Mesothelial cell of epicardium (in vitro differentiated cells): ENCODE measurements around the gene PDXP. TPM values are rescaled to one million over a fixed set of nuclear protein-coding genes. Genes with fewer than 3 reads are reported as not detected.
A peak's percentile ranks its signal among the peaks of the same experiment; 100 is the strongest.
"Not testable (repeated sequence)": the region's sequence is repeated elsewhere in the genome, so short reads cannot be mapped to it uniquely, and the experiment has no call there.

ENCODE experiments used
- DNase-seq, 2 experiments: peaks; one replicate each; pipeline ENCODE4 v3.0.0; 2021; ENCODE audit warnings: low spot score in 2 of 2; ENCODE audit not compliant: unreplicated experiment in 2 of 2
- H3K27ac Mint-ChIP-seq: 2 replicates; pipeline ENCODE4 v1.8.0; 2021; ENCODE audit warnings: mixed read lengths
- H3K27me3 Mint-ChIP-seq: 2 replicates; pipeline ENCODE4 v1.8.0; 2021; ENCODE audit warnings: low read depth, mixed read lengths
- H3K36me3 Mint-ChIP-seq: 2 replicates; pipeline ENCODE4 v1.8.0; 2021; ENCODE audit warnings: mixed read lengths
- H3K4me1 Mint-ChIP-seq: 2 replicates; pipeline ENCODE4 v1.8.0; 2021; ENCODE audit warnings: mixed read lengths
- H3K4me3 Mint-ChIP-seq: 2 replicates; pipeline ENCODE4 v1.8.0; 2021; ENCODE audit warnings: mild to moderate bottlenecking, moderate library complexity, mixed read lengths
- H3K9me3 Mint-ChIP-seq: 2 replicates; pipeline ENCODE4 v1.8.0; 2021; ENCODE audit warnings: mixed read lengths
- total RNA-seq: library from RNA; stranded (reverse); gene quantifications from 3 replicates; pipeline ENCODE4 v1.2.1, GENCODE V29; 2021
- TF ChIP-seq, protein P1 (sequence below): fragments of 200-600 bp; sonication (generic); IDR thresholded peaks from one replicate; pipeline ENCODE4 v1.5.0; 2021; ENCODE audit warnings: antibody characterized with exemption; ENCODE audit not compliant: unreplicated experiment

Gene PDXP
- total RNA-seq, 1 donor from 2014 or later: 15.6 TPM

DNA sequence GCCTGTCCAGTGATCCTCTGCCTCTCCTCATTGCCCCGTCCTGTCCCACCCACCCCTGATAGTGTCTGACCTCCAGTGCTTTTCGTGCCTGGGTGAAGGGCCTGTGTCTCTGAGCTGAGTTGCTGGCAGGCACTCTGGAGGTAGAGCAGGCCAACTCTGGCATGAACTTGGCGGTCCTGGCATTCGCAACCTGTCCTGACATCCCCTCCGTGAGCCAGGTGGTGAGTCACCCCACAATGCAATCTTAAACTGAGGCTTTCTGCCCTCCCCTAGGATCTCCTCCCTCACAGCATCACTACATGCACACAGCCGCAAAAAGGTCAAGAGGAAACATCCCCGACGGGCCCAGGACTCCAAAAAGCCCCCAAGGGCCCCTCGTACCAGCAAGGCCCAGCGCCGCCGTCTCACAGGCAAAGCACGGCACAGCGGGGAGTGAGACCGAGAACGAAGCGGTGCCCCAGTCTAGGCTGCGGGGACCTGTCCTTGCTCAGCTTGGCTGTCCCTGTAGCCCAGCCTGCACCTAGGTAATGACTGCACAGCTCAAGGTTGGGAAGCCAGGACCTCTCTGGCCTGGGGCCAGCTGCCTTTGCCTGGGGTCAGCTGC is 32.5 kb downstream of the PDXP start:
- H3K27ac Mint-ChIP-seq: no peak overlapping the region
- peaks cover 24% of the 10 kb centered on the region for H3K36me3 Mint-ChIP-seq
- H3K4me3 Mint-ChIP-seq: no peak overlapping the region

DNA sequence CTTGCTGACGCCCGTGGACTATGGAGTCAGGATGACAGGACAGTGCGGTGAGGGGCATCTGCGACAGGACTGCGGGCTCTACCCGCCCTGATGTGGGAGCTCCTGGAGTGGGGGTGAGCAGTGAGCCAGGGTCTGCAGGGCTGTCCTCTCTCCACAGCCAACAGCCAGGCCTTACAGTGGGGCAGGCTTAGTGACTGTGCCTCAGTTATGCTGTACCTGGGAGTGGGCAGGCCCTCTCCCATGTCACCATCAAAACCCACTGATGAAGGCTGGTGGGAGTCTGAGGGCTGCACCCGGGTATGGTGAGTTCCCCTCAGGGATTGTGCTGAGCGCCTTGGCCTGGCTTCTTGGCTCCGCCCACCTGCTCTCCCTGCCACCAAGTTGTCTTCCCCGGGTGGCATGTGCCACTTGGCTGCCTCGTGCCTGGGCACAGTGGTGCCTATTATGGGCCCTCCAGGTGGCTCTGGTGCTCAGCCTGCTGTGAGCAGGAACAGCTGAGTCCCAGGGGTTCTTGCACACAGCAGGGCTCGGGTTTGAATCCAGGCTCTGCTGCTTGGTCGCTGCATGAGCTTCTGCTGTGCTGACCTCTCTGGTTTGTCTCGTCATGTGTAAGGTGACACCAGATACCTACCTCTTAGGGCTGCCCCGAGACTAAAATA is 34.2 kb downstream of the PDXP start:
- Mint-ChIP-seq H3K27ac (no peak overlapping the region), H3K4me1 (peaks cover 14% of the 10 kb centered on the region), H3K27me3 (no peaks in the 10 kb centered on the region), H3K4me3 (no peak overlapping the region), H3K9me3 (no peaks in the 10 kb centered on the region), H3K36me3 (peaks cover 24% of the 10 kb centered on the region)
- no peak for DNase-seq
- TF ChIP-seq, protein P1, sequence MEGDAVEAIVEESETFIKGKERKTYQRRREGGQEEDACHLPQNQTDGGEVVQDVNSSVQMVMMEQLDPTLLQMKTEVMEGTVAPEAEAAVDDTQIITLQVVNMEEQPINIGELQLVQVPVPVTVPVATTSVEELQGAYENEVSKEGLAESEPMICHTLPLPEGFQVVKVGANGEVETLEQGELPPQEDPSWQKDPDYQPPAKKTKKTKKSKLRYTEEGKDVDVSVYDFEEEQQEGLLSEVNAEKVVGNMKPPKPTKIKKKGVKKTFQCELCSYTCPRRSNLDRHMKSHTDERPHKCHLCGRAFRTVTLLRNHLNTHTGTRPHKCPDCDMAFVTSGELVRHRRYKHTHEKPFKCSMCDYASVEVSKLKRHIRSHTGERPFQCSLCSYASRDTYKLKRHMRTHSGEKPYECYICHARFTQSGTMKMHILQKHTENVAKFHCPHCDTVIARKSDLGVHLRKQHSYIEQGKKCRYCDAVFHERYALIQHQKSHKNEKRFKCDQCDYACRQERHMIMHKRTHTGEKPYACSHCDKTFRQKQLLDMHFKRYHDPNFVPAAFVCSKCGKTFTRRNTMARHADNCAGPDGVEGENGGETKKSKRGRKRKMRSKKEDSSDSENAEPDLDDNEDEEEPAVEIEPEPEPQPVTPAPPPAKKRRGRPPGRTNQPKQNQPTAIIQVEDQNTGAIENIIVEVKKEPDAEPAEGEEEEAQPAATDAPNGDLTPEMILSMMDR: no peak

More for the DNA sequence above, 32.5 kb downstream of the PDXP start:
- TF ChIP-seq, protein P1: no peak
- DNase-seq: no peak
- H3K4me1 Mint-ChIP-seq: peaks cover 15% of the 10 kb centered on the region
- H3K9me3 Mint-ChIP-seq: no peaks in the 10 kb centered on the region
- H3K27me3 Mint-ChIP-seq: no peaks in the 10 kb centered on the region

DNA sequence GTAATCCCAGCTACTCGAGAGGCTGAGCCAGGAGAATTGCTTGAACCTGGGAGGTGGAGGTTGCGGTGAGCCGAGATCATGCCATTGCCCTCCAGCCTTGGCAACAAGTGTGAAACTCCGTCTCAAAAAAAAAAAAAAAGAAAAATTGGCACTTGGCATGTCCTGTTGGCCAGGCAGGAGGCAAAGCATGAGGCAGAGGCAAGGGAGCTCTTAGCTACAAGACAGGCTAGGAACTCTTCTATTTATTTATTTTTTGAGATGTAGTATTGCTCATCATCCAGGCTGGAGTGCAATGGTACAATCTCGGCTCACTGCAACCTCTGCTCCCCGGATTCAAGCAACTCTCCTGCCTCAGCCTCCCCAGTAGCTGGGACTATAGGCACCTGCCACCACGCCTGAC is 35.6 kb downstream of the PDXP start:
- not testable (repeated sequence) for DNase-seq, H3K9me3 Mint-ChIP-seq, H3K4me3 Mint-ChIP-seq, H3K27ac Mint-ChIP-seq, H3K27me3 Mint-ChIP-seq
- H3K4me1 Mint-ChIP-seq: peaks cover 14% of the 10 kb centered on the region
- H3K36me3 Mint-ChIP-seq: peaks cover 16% of the 10 kb centered on the region

DNA sequence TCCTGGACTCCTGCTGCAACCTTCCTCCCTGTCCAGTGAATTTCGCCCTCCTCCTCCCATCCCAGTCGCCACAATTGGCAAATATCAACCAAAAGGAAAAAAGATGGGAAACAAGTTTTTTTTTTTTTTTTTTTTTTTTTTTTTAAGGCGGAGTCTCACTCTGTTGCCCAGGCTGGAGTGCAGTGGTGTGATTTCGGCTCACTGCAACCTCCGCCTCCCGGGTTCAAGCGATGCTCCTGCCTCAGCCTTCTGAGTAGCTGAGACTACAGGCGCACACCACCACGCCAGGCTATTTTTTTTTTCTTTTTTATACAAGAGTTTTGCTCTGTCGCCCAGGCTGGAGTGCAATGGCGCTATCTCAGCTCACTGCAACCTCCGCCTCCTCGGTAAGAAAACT is 37.7 kb downstream of the PDXP start:
- peaks cover 14% of the 10 kb centered on the region for H3K4me1 Mint-ChIP-seq
- H3K4me3 Mint-ChIP-seq: peak overlapping the region; percentile 79
- peak overlapping the region; percentile 90 for H3K27ac Mint-ChIP-seq
- H3K27me3 Mint-ChIP-seq, H3K36me3 Mint-ChIP-seq, H3K9me3 Mint-ChIP-seq, DNase-seq: not testable (repeated sequence)

DNA sequence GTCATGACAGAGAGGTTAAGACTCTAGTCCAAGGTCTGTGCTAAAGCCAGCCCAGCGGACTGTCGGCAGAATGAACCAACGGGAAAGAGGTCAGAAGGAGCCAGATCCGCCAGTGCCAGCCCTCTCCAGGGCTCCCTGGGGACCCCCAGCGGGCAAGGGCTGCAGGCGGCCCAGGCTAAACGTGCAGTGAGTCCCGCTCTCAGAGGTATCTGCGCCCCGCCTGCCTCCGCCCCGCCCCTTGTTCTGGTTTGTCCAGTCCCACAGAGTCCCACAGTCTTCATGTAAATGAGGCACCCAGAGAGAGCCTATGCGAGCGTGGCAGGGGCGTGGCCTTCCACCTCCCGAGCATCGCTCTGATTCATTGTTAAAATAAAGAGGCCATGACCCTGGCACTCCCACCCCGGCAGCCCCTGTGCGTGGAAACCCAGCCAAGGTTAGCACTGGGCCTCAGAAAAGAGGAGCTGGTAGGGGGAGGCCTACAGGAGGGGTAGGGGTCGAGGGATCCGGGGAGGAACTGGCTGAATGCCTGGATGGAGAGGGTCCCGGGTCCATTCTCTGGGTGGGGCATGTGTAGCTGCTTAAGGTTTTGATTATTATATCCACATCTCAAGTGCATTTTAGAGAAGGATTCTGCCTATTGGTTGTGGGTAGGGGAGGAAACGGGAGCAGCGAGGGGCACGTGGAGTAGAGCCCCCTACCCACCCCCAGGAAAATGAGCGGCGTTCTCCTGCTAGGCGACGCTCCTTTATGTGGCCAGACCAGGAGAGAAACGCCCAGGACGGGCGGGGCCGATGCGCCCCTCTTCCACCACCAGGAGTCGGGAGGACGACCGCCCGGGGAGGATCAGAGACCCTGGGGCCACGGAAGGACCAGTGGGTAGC is 38.4 kb downstream of the PDXP start, which contains the start of gene TRIOBP:
TSS of gene TRIOBP (plus strand) at position 392 of the 881 bp plus-strand sequence. CDS start 4,318 bp downstream, outside the sequence.
- peak within 1 kb of the TSS; percentile 90 for H3K27ac Mint-ChIP-seq
- DNase-seq: peak; percentile 88 to 92

DNA sequence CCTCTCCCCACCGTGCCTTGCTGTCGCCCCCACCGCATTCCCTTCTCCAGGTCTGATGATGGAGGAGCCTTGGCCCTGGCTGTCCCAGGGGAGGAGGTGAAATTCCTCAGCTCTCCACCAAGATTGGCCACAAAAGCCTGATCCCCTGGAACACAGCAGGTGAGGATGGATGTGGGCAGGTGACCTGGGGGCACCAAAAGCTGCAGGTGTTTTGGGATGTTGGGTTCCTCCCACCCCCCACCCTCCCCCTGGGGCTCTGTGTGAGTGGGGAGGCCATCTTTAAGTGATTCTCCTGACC is 39.0 kb downstream of the PDXP start:
- Mint-ChIP-seq H3K4me1 (peaks cover 14% of the 10 kb centered on the region), H3K9me3 (no peaks in the 10 kb centered on the region), H3K4me3 (peak overlapping the region; percentile 79), H3K36me3 (peaks cover 10% of the 10 kb centered on the region), H3K27me3 (no peaks in the 10 kb centered on the region), H3K27ac (no peak overlapping the region)
- DNase-seq: no peak
- TF ChIP-seq, protein P1: no peak

More for the DNA sequence above, 38.4 kb downstream of the PDXP start, which contains the start of gene TRIOBP:
- Mint-ChIP-seq H3K4me1 (peaks cover 14% of the 10 kb centered on the region), H3K9me3 (no peaks in the 10 kb centered on the region), H3K27me3 (no peaks in the 10 kb centered on the region), H3K4me3 (peak within 1 kb of the TSS; percentile 79), H3K36me3 (peaks cover 12% of the 10 kb centered on the region)
- TF ChIP-seq, protein P1: peak; percentile 39
